Measurements from ENCODE around the gene FHIT.

GRCh38 chr3:60073942-60074341 is 1177.3 kb downstream of the FHIT start:
- TF ChIP-seq, protein P1, sequence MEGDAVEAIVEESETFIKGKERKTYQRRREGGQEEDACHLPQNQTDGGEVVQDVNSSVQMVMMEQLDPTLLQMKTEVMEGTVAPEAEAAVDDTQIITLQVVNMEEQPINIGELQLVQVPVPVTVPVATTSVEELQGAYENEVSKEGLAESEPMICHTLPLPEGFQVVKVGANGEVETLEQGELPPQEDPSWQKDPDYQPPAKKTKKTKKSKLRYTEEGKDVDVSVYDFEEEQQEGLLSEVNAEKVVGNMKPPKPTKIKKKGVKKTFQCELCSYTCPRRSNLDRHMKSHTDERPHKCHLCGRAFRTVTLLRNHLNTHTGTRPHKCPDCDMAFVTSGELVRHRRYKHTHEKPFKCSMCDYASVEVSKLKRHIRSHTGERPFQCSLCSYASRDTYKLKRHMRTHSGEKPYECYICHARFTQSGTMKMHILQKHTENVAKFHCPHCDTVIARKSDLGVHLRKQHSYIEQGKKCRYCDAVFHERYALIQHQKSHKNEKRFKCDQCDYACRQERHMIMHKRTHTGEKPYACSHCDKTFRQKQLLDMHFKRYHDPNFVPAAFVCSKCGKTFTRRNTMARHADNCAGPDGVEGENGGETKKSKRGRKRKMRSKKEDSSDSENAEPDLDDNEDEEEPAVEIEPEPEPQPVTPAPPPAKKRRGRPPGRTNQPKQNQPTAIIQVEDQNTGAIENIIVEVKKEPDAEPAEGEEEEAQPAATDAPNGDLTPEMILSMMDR (IDR thresholded peaks at IDR 0.05), result no peak
- TF ChIP-seq EP300 (IDR thresholded peaks at IDR 0.05), result no peak
- no peak for TF ChIP-seq POLR2AphosphoS5 (IDR thresholded peaks at IDR 0.05)
